H1 (cell line): ENCODE measurements around the gene GSPT2. TPM values are rescaled to one million over a fixed set of nuclear protein-coding genes. Genes with fewer than 3 reads are reported as not detected.

Experiments
- CTCF ChIA-PET: fragments of 300-600 bp; sonication (Branson Sonifier 250); formaldehyde crosslinking; loops from one replicate; lab custom pipeline; 2021; ENCODE audit not compliant: partially characterized antibody; lab: Charles Lee
- POLR2A ChIA-PET: fragments of 300-600 bp; sonication (Branson Sonifier 250); formaldehyde crosslinking; loops from one replicate; lab custom pipeline; 2021; ENCODE audit warnings: inconsistent platforms; ENCODE audit not compliant: partially characterized antibody; lab: Charles Lee
- DNase-seq, 2 experiments: peaks; one replicate each; pipeline versions ENCODE4 v3.0.0 to v3.0.0-alpha.2; 2010 to 2022; ENCODE audit warnings: low spot score in 2 of 2, low read depth in 1 of 2, mixed read lengths in 1 of 2
- FAIRE-seq: peaks from 2 replicates; lab custom pipeline; 2011; peaks lifted over from hg19 to GRCh38; lab: Jason Lieb, UNC
- H2AFZ ChIP-seq: 2 replicates; pipeline ENCODE4 v1.8.1; 2012; ENCODE audit warnings: low read length, inconsistent platforms
- H2AK5ac ChIP-seq: 2 replicates; pipeline ENCODE4 v1.6.1; 2013; ENCODE audit warnings: low read depth, low read length
- H2BK120ac ChIP-seq: replicated peaks from 2 replicates; pipeline ENCODE3; 2013; ENCODE audit warnings: low read depth, low read length, inconsistent platforms
- H2BK12ac ChIP-seq: 2 replicates; pipeline ENCODE4 v1.6.1; 2013; ENCODE audit warnings: low read depth, low read length
- H2BK15ac ChIP-seq: 2 replicates; pipeline ENCODE4 v1.6.1; 2013; ENCODE audit warnings: low read length
- H2BK20ac ChIP-seq: 2 replicates; pipeline ENCODE4 v1.6.1; 2013; ENCODE audit warnings: low read length
- H2BK5ac ChIP-seq: 2 replicates; pipeline ENCODE4 v1.6.1; 2013; ENCODE audit warnings: low read depth, low read length
- H3K14ac ChIP-seq: 2 replicates; pipeline ENCODE4 v1.6.1; 2013; ENCODE audit warnings: inconsistent platforms; ENCODE audit not compliant: insufficient read length
- H3K18ac ChIP-seq: 2 replicates; pipeline ENCODE4 v1.6.1; 2013; ENCODE audit warnings: low read length; ENCODE audit errors: extremely low read depth
- H3K23ac ChIP-seq: 2 replicates; pipeline ENCODE4 v1.6.1; 2013; ENCODE audit warnings: inconsistent platforms; ENCODE audit not compliant: insufficient read length
- H3K23me2 ChIP-seq: 2 replicates; pipeline ENCODE4 v1.6.1; 2013; ENCODE audit warnings: low read depth, low read length
- H3K27ac ChIP-seq: 2 replicates; pipeline ENCODE4 v1.6.1; 2011; ENCODE audit warnings: low read depth, low read length, inconsistent platforms
- H3K27me3 ChIP-seq, 4 experiments: replicated peaks in 1 of 4; 1 replicate in 1 of 4; 2 replicates in 3 of 4; pipeline versions ENCODE4 v1.6.1 to v1.8.1; 2011 to 2013; ENCODE audit warnings: low read length in 3 of 4, mild to moderate bottlenecking in 3 of 4, inconsistent platforms in 2 of 4, mixed read lengths in 2 of 4, moderate library complexity in 1 of 4; ENCODE audit not compliant: control insufficient read depth in 3 of 4, insufficient read depth in 3 of 4; ENCODE audit errors: extremely low read depth in 1 of 4
- H3K36me3 ChIP-seq, 4 experiments: 2 replicates each; pipeline versions ENCODE4 v1.6.1 to v1.8.1; 2011 to 2013; ENCODE audit warnings: mild to moderate bottlenecking in 4 of 4, low read length in 3 of 4, moderate library complexity in 2 of 4, control low read depth in 1 of 4, inconsistent platforms in 1 of 4; ENCODE audit not compliant: insufficient read depth in 4 of 4, control insufficient read depth in 2 of 4
- H3K4ac ChIP-seq: replicated peaks from 2 replicates; pipeline ENCODE3; 2013; ENCODE audit warnings: low read length, low read depth, mixed read lengths, inconsistent platforms; ENCODE audit not compliant: insufficient read length
- H3K4me1 ChIP-seq, 4 experiments: replicated peaks in 1 of 4; 1 replicate in 1 of 4; 2 replicates in 3 of 4; pipeline versions ENCODE4 v1.6.1 to v1.8.1; 2011 to 2013; ENCODE audit warnings: low read length in 3 of 4, inconsistent platforms in 2 of 4, mixed read lengths in 1 of 4; ENCODE audit not compliant: insufficient read depth in 4 of 4, control insufficient read depth in 3 of 4
- H3K4me2 ChIP-seq, 2 experiments: 2 replicates each; pipeline versions ENCODE4 v1.6.1 to v1.8.1; 2011 to 2013; ENCODE audit warnings: low read depth in 2 of 2, low read length in 2 of 2, control low read depth in 1 of 2, inconsistent platforms in 1 of 2, mild to moderate bottlenecking in 1 of 2; ENCODE audit not compliant: insufficient read depth in 1 of 2
- H3K4me3 ChIP-seq, 4 experiments: fragments of 200-600, 300-600 bp in 1 of 4; sonication (generic), shearing (Covaris generic), sonication (Bioruptor Twin) in 1 of 4; 2 replicates each; pipeline versions ENCODE4 v1.5.1 to v1.8.1; 2011 to 2016; ENCODE audit warnings: low read length in 4 of 4, low read depth in 3 of 4, control low read depth in 2 of 4, inconsistent platforms in 2 of 4, mild to moderate bottlenecking in 2 of 4, mixed read lengths in 1 of 4, moderate library complexity in 1 of 4; ENCODE audit not compliant: insufficient read depth in 2 of 4; ENCODE audit errors: extremely low read depth in 1 of 4
- H3K56ac ChIP-seq: replicated peaks from 2 replicates; pipeline ENCODE3; 2013; ENCODE audit warnings: low read depth, mild to moderate bottlenecking, mixed read lengths, low read length, inconsistent platforms; ENCODE audit not compliant: insufficient read length
- H3K79me1 ChIP-seq: 2 replicates; pipeline ENCODE4 v1.6.1; 2013; ENCODE audit warnings: low read depth, low read length, control low read depth
- H3K79me2 ChIP-seq, 2 experiments: 2 replicates each; pipeline versions ENCODE4 v1.6.1 to v1.8.1; 2012 to 2013; ENCODE audit warnings: low read length in 2 of 2, mild to moderate bottlenecking in 2 of 2, inconsistent platforms in 1 of 2; ENCODE audit not compliant: insufficient read depth in 2 of 2, control insufficient read depth in 1 of 2
- H3K9ac ChIP-seq, 4 experiments: replicated peaks in 1 of 4; 1 replicate in 1 of 4; 2 replicates in 3 of 4; pipeline versions ENCODE4 v1.6.1 to v1.8.1; 2011 to 2013; ENCODE audit warnings: low read depth in 3 of 4, low read length in 3 of 4, control low read depth in 2 of 4, mild to moderate bottlenecking in 2 of 4, moderate library complexity in 2 of 4, inconsistent platforms in 1 of 4; ENCODE audit errors: extremely low read depth in 1 of 4
- H3K9me3 ChIP-seq, 2 experiments: 2 replicates each; pipeline versions ENCODE4 v1.6.1 to v1.8.1; 2012 to 2013; ENCODE audit warnings: mild to moderate bottlenecking in 2 of 2, moderate library complexity in 2 of 2, control low read depth in 1 of 2, inconsistent platforms in 1 of 2, low read depth in 1 of 2, low read length in 1 of 2, mixed read lengths in 1 of 2; ENCODE audit not compliant: insufficient read depth in 2 of 2
- H4K20me1 ChIP-seq, 2 experiments: replicated peaks in 1 of 2; 2 replicates each; pipeline versions ENCODE3 to v1.8.1; 2011 to 2013; ENCODE audit warnings: inconsistent platforms in 2 of 2, low read length in 2 of 2, mild to moderate bottlenecking in 1 of 2; ENCODE audit not compliant: insufficient read depth in 2 of 2, control insufficient read depth in 1 of 2
- H4K5ac ChIP-seq: 2 replicates; pipeline ENCODE4 v1.6.1; 2013; ENCODE audit warnings: low read length, low read depth, mixed read lengths, inconsistent platforms; ENCODE audit not compliant: insufficient read length
- H4K8ac ChIP-seq: 2 replicates; pipeline ENCODE4 v1.8.0; 2013; ENCODE audit warnings: mild to moderate bottlenecking, moderate library complexity, low read length, inconsistent platforms; ENCODE audit not compliant: insufficient read depth; ENCODE audit errors: extremely low read depth
- H4K91ac ChIP-seq: replicated peaks from 2 replicates; pipeline ENCODE3; 2013; ENCODE audit warnings: low read length, mixed read lengths, inconsistent platforms; ENCODE audit not compliant: insufficient read length
- ASH2L ChIP-seq: fragments of 200-600, 300-600 bp; sonication (generic); IDR thresholded peaks from one replicate; pipeline ENCODE4 v1.7.1; 2017; ENCODE audit warnings: low read length
- ATF2 ChIP-seq: IDR thresholded peaks from 2 replicates; pipeline ENCODE4 v1.6.1; 2012; ENCODE audit warnings: low read length, inconsistent platforms
- JUND ChIP-seq: IDR thresholded peaks from 2 replicates; pipeline ENCODE4 v1.6.1; 2011; ENCODE audit warnings: mild to moderate bottlenecking, improper control_type of control experiment, low read length
- KDM5A ChIP-seq: fragments of 200-600 bp; IDR thresholded peaks from 2 replicates; pipeline ENCODE4 v1.7.1; 2012; ENCODE audit warnings: mild to moderate bottlenecking, low read length, inconsistent platforms, mixed read lengths
- MAFK ChIP-seq: IDR thresholded peaks from 2 replicates; pipeline ENCODE4 v1.6.1; 2012; ENCODE audit warnings: low read depth, mild to moderate bottlenecking, improper control_type of control experiment, low read length
- POLR2AphosphoS5 ChIP-seq: IDR thresholded peaks from 2 replicates; pipeline ENCODE4 v1.6.1; 2011; ENCODE audit warnings: low read depth, low read length
- RAD21 ChIP-seq, 2 experiments: IDR thresholded peaks in 1 of 2; conservative IDR thresholded peaks in 1 of 2; 2 replicates each; pipeline ENCODE4 v1.6.1; 2011; ENCODE audit warnings: low read depth in 2 of 2, low read length in 2 of 2, improper control_type of control experiment in 1 of 2, inconsistent platforms in 1 of 2, mild to moderate bottlenecking in 1 of 2, moderate library complexity in 1 of 2
- RFX5 ChIP-seq: IDR thresholded peaks from 2 replicates; pipeline ENCODE4 v1.6.1; 2011; ENCODE audit warnings: low read depth, low read length, improper control_type of control experiment, borderline replicate concordance
- SIRT6 ChIP-seq: IDR thresholded peaks from one replicate; pipeline ENCODE4 v1.7.1; 2012; ENCODE audit warnings: low read length, inconsistent platforms
- SIX5 ChIP-seq: IDR thresholded peaks from 2 replicates; pipeline ENCODE4 v1.6.1; 2011; ENCODE audit warnings: mild to moderate bottlenecking, low read depth, low read length
- SRF ChIP-seq: IDR thresholded peaks from 2 replicates; pipeline ENCODE4 v1.6.1; 2011; ENCODE audit warnings: mild to moderate bottlenecking, low read depth, low read length, moderate library complexity
- YY1 ChIP-seq: IDR thresholded peaks from 2 replicates; pipeline ENCODE4 v1.6.1; 2011; ENCODE audit warnings: low read depth, mild to moderate bottlenecking, low read length
- polyA plus RNA-seq, 7 experiments: library from polyadenylated mRNA; depleted of rRNA in 3 of 7; stranded (reverse) in 5 of 7; unstranded in 2 of 7; fragments of >200 nt in 5 of 7; fragments of 200-250 nt in 2 of 7; gene quantifications; 1 replicate in 5 of 7; 2 replicates in 1 of 7; 4 replicates in 1 of 7; pipeline versions ENCODE4 v1.2.1 to v1.2.3, GENCODE V29; 2011 to 2013; ENCODE audit warnings: missing spikeins in 2 of 7, mixed read lengths in 2 of 7
- total RNA-seq: library from RNA; stranded (reverse); fragmentation: NEBNext Ultra II Directional; extraction: Animal tissue kit (Norgen Biotek cat#: 25700); gene quantifications from 2 replicates; pipeline ENCODE4 v1.2.1, GENCODE V29; 2021

The GSPT2 gene
- total and polyA plus RNA-seq, 2 of the 8 experiments (the other 6 are each of a cell fraction or from before 2014, with no cell fraction given) = 10.8 to 28.2 TPM

- Histone ChIP-seq H3K36me3 (no peaks in the 10 kb centered on the region), H4K5ac (no peak overlapping the region), H3K79me2 (no peaks in the 10 kb centered on the region), H3K56ac (no peak overlapping the region), H3K18ac (no peak overlapping the region), H3K9me3 (no peaks in the 10 kb centered on the region), H3K4me1 (peaks cover 0 to 2% (median under 1%) of the 10 kb centered on the region in 4 experiments; a peak in 1 of 7 replicates), H3K9ac (no peak overlapping the region), H3K4ac (no peak overlapping the region), H4K20me1 (no peaks in the 10 kb centered on the region), H3K4me3 (peak overlapping the region in 1 of 4 experiments; percentile 24; a peak in 1 of 8 replicates), H3K27ac (no peak overlapping the region), H2BK5ac (no peak overlapping the region), H3K27me3 (peaks cover 0 to 6% (median under 1%) of the 10 kb centered on the region in 4 experiments; a peak in 4 of 7 replicates), H3K23ac (no peak overlapping the region), H2BK20ac (no peak overlapping the region), H2BK12ac (no peak overlapping the region), H3K14ac (no peak overlapping the region), H2BK120ac (no peak overlapping the region), H4K8ac (no peak overlapping the region), H2AFZ (no peak overlapping the region), H3K4me2 (0 out of 4 replicates have a peak overlapping the region, but pooled peaks of 1 of the 2 experiments have one; percentile 44), H2BK15ac (no peak overlapping the region), H4K91ac (no peak overlapping the region), H3K23me2 (no peaks in the 10 kb centered on the region), H2AK5ac (no peak overlapping the region), H3K79me1 (no peaks in the 10 kb centered on the region)
- DNase-seq (no peak), FAIRE-seq (peak; percentile 88)
- ChIA-PET CTCF (no interaction called here), POLR2A (no interaction called here)
- TF ChIP-seq RAD21 (IDR thresholded peaks at IDR 0.05 in 1 of 2, conservative IDR thresholded peaks at IDR 0.05 in 1 of 2; ENCODE audit: low read depth in 2 of 2, low read length in 2 of 2) (no peak), SIRT6 (no peak), SRF (no peak), POLR2AphosphoS5 (no peak), YY1 (no peak), RFX5 (no peak), SIX5 (no peak), KDM5A (no peak), ASH2L (no peak), ATF2 (no peak), JUND (no peak), MAFK (no peak)
These were observed 15.0 kb upstream of the GSPT2 start for GRCh38 chrX:51728202-51728601.
